NK-92 treated with Interleukin-12 subunit alpha and Interleukin-12 subunit beta, amount 100 ng/mL, for 24 hours (cell line): ENCODE results near the gene ITPKA.

Experiments used
- DNase-seq: peaks from one replicate; lab custom pipeline; 2025; lab: John Stamatoyannopoulos, UW

Gene ITPKA

DNA sequence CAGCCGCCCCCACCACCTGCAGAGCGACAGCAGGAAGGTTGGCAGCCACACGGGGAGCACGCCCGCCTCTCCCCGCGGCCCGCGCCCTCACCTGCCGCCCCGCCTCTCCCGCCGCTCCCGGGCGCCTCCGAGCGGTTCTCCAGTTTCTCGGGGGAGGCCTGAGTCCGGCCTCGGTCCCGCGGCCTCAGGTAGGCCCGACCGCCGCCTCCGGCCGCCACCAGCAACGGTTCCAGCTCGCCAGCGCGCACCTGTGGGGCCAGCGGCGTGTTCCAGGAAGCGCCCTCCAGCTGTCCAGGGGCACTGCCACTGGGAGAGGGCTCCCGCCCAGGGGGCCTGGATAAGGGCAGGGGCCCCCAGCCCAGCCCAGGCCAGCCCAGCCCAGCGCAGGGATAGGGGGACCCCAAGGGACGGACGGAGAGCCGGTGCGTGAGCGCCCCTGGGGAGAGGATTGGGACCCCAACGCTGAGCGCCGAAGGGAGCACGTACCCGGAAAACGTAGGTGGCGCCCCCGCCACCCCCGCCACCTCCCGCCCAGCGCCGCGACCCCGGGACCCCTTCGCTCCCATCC, 17.7 kb downstream of the ITPKA start:
- no peak for DNase-seq

- no peak for DNase-seq
Observed at GRCh38 chr15:41511899-41512369, 18.3 kb downstream of the ITPKA start.

GRCh38 chr15:41512512-41512939, 18.9 kb downstream of the ITPKA start:
- no peak for DNase-seq

- no peak for DNase-seq
Observed at GRCh38 chr15:41512940-41513505, 19.3 kb downstream of the ITPKA start.

DNA sequence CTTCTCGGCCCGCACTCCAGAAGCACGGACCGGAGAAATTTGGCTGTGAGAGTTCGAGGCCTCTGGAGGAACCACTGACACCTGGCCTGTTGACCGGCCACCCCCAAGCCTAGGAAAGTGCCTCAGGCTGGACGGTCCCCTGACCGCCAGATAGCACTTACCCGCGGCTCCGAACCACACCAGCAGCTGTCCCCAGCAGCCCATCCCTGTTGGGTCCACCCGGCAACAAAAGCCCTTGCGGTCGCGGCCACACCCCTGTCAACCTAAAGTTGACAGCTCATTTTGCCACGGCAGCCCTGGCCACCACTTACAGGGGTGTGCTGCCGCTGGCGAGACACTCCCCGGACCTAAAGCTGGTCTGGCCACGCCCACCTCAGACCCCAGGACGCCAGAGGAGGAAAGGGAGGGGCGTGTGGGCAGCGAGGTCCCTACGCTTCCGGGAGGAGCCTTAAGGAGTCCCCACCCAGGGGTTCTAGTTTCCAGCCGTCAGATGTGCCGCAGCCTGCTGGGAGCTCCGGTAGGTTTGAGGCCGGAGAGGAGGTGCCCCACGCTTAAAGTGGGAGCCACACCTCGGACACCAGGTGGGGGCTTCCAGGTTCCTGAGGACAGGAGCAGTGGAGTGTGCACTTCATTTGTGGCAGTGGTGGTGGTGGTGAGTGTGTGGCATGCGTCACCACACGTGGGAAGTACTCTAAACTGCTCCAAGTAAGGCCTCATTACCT, 20.0 kb downstream of the ITPKA start, which contains the start of gene LTK:
Gene LTK, minus strand, starts transcription at position 322 of the 722 bp plus-strand sequence. Its CDS starts 118 bp downstream, at position 204.
- no peak for DNase-seq

GRCh38 chr15:41517895-41518449, 24.3 kb downstream of the ITPKA start:
- DNase-seq: no peak

DNA sequence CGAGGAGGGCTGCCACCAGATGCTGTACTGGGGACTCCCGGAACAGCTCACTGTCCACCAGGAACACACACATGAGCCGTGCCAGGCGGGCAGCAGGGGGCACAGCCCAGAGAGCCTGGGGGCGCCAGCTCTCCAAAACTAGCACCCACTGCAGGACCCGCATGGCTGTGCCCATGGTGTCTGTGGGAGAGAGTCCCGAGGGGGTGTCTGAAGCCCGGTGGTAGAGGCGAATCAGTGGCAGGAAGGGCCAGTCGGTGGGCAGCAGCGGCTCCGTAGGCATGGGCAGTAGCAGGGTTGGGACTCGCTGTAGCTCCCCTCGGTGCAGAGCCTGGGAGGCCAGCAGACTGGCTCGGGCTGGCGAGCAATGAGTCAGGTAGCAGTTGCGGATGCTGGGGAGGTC, 27.0 kb downstream of the ITPKA start:
- no peak for DNase-seq

- DNase-seq: no peak
Observed at GRCh38 chr15:41521614-41522013, 27.9 kb downstream of the ITPKA start.

DNA sequence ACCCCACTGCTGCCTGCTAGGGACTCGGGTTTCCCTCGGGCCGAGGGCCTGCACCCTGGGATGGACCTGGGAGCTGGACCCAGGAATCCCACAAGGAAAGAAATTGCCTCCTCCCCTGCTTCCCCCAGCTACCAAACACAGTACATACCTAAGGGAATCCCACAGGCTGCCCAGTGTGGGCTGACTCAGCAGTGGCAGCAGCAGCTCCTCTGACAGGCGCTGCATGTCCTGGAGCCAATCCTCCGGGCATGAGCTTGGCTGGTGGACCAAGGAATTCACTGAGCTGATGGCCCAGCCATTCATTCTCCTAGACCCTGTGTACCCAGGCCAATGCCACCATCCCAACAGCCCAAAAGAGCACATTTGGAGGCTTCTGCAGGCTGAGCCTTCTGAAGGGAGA, 29.4 kb downstream of the ITPKA start:
- no peak for DNase-seq

DNA sequence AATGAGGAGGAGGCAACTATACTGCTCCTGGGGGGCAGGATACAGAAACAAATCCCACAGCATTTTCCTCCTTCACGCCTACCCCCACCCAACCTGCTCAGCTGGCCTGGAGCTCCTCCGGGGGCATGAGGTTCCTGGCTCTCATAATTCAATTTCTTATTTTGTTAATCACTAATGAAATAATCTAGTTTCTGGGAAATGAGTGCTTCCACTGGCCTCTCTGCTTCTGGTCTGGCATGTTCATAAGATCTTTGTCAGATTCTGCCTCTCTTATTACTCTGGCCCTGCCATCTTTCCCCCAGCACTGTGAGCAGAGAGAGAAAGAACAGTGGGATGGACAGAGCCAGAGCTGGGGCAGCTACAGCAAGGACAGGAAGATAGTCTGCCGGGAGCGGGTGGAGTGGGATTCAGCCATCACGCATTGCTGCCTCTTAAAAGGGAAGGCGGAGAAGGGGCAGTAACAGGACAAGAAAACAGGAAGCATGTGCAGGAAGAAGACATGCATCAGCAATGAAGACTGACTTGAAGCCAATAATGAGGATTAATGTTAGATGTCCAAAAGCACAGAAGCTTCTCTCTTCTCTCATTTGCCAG, 36.8 kb downstream of the ITPKA start:
- DNase-seq: no peak

GRCh38 chr15:41535544-41535943, 41.9 kb downstream of the ITPKA start:
- DNase-seq: no peak

DNA sequence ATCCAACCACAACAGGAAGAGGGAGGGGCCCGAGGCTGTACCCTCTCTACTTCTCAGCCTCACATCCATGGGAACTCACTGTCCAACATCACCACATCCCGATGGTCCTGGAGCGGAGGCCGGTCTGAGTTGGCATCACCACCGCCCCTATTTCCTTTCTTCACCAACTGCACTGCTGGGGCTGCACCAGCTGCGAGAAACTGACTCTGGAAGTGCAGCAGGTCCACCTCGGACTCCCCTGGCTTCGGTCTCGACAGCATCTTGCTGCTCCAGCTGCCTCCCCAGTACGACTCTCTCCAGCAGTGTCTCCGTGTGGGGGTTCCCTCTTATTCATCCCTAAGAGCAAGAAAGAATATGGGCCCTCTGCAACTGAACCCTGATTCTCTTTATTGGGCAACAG, 43.2 kb downstream of the ITPKA start:
- no peak for DNase-seq

DNA sequence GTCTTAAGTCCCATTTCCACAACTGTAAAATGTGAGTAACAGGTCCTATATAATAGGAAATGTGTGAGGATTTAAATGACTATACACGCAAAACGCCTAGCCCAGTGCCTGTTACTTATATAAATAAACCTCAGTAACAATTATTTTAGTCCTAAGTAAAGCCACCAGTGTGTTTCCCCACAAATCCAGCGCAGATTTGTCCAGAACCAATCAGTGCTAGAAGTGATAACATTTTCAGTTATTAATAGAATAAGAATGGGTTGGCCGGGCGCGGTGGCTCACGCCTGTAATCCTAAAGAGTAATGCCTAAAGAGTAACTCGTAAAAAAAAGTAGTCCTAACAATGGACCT, 49.8 kb downstream of the ITPKA start:
- DNase-seq: no peak

DNA sequence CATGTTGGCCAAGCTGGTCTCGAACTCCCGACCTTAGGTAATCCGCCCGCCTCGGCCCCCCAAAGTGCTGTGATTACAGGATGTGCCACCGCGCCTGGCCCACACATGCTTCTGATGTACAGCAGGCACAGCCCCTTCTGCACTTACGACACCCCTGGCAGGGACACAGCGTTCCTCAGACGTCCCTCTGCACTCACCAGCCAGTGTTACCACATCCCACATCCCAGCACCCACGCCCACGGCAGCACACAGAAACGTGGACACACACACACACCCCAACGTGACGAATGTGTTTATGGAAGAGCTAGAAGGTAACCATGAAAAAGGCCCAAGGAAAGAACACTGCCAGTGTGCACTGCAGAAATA, 51.0 kb downstream of the ITPKA start:
- no peak for DNase-seq

- no peak for DNase-seq
Observed at GRCh38 chr15:41545218-41545617, 51.5 kb downstream of the ITPKA start.

DNA sequence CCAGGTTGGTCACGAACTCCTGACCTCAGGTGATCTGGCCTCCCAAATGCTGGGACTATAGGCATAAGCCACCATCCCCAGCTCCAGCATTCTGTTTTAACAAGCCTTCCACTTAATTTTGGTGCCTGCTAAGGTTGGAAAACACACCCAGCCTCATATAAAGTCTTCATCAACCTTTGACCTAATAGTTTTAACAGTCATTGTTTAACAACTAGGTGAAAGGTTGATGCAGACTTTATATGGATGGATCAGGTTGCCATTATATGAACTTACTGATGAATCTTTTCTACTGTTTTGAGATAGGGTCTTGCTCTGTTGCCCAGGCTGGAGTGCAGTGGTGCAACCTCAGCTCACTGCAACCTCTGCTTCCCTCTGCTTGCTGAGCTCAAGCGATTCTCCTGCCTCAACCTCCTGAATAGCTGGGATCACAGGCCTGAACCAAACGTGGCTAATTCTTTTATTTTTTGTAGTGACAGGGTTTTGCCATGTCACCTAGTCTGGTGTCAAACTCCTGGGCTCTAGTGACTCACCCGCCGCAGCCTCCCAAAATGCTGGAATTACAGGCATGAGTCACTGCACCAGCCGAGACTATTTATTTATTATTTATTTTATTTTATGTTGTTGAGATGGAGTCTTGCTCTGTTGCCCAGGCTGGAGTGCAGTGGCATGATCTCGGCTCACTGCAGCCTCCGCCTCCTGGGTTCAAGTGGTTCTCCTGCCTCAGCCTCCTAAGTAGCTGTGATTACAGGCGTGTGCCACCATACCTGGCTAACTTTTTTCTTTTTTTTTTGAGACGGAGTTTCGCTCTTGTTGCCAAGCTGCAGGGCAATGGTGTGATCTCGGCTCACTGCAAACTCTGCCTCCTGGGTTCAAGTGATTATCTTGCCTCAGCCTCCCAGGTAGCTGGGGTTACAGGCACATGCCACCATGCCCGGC, 53.4 kb downstream of the ITPKA start:
- no peak for DNase-seq

- DNase-seq: no peak
Observed at GRCh38 chr15:41550066-41550775, 56.5 kb downstream of the ITPKA start.
